GM19239 (cell line): ENCODE results near the gene NAT14.

Experiments
- DNase-seq: peaks from one replicate; pipeline ENCODE4 v3.0.0; 2011; ENCODE audit warnings: low spot score; ENCODE audit not compliant: insufficient read length
- FAIRE-seq: peaks from 2 replicates; lab custom pipeline; 2011; peaks lifted over from hg19 to GRCh38; lab: Jason Lieb, UNC

NAT14 gene

GRCh38 chr19:55452749-55453346 is 32.1 kb upstream of the NAT14 start:
- no peak for DNase-seq
- FAIRE-seq, result no peak

- no peak for DNase-seq
Observed at GRCh38 chr19:55453511-55454260, 31.3 kb upstream of the NAT14 start.

GRCh38 chr19:55454787-55455243 is 30.2 kb upstream of the NAT14 start:
- DNase-seq, result no peak

More at GRCh38 chr19:55453511-55454260, 31.3 kb upstream of the NAT14 start:
- no peak for FAIRE-seq

GRCh38 chr19:55455576-55456235 is 29.3 kb upstream of the NAT14 start:
- no peak for FAIRE-seq
- no peak for DNase-seq

More at GRCh38 chr19:55454787-55455243, 30.2 kb upstream of the NAT14 start:
- FAIRE-seq, result no peak

GRCh38 chr19:55456347-55456746 is 28.6 kb upstream of the NAT14 start:
- no peak for FAIRE-seq

GRCh38 chr19:55457683-55458457 is 27.1 kb upstream of the NAT14 start:
- FAIRE-seq (no peak), DNase-seq (no peak)

More at GRCh38 chr19:55456347-55456746, 28.6 kb upstream of the NAT14 start:
- no peak for DNase-seq

GRCh38 chr19:55459551-55459949 is 25.4 kb upstream of the NAT14 start:
- FAIRE-seq (no peak), DNase-seq (no peak)

GRCh38 chr19:55459950-55460657 is 24.9 kb upstream of the NAT14 start:
- no peak for DNase-seq
- FAIRE-seq, result no peak

- peak; percentile 72 for FAIRE-seq
- DNase-seq, result no peak
Observed at GRCh38 chr19:55460670-55461258, 24.2 kb upstream of the NAT14 start.

- FAIRE-seq, result peak; percentile 98
Observed at GRCh38 chr19:55461259-55461973, 23.6 kb upstream of the NAT14 start, which contains the start of gene ISOC2. Gene ISOC2 (minus strand): TSS chr19:55461642. CDS start chr19:55456486, 5,156 bp downstream.

GRCh38 chr19:55461974-55462626 is 22.9 kb upstream of the NAT14 start:
- no peak for DNase-seq
- FAIRE-seq, result no peak

More at GRCh38 chr19:55461259-55461973, 23.6 kb upstream of the NAT14 start, which contains the start of gene ISOC2:
- DNase-seq, result peak; percentile 100

- FAIRE-seq (no peak), DNase-seq (no peak)
Observed at GRCh38 chr19:55462722-55463121, 22.3 kb upstream of the NAT14 start.

- FAIRE-seq (no peak), DNase-seq (no peak)
Observed at GRCh38 chr19:55463583-55464031, 21.4 kb upstream of the NAT14 start.

- FAIRE-seq (no peak), DNase-seq (no peak)
Observed at GRCh38 chr19:55464039-55464661, 20.8 kb upstream of the NAT14 start.

GRCh38 chr19:55464662-55465054 is 20.3 kb upstream of the NAT14 start, which contains the start of gene C19orf85:
Gene C19orf85 (minus strand): TSS chr19:55464751. CDS start chr19:55464554, 197 bp downstream.
- DNase-seq (no peak), FAIRE-seq (no peak)

GRCh38 chr19:55465460-55466240 is 19.3 kb upstream of the NAT14 start:
- no peak for FAIRE-seq

GRCh38 chr19:55466241-55466614 is 18.8 kb upstream of the NAT14 start:
- no peak for FAIRE-seq
- DNase-seq, result no peak

More at GRCh38 chr19:55465460-55466240, 19.3 kb upstream of the NAT14 start:
- DNase-seq, result no peak
